Activated CD4-positive, alpha-beta T cell treated with anti-CD3 and anti-CD28 coated beads for 4 hours (primary cell): ENCODE data around the gene MTRF1.
"Not testable (repeated sequence)": the region's sequence is repeated elsewhere in the genome, so short reads cannot be mapped to it uniquely, and the experiment has no call there.

Experiments used
- DNase-seq, 2 donors: peaks; one replicate each; pipeline ENCODE4 v3.0.0-alpha.2; 2020

The MTRF1 gene

DNA sequence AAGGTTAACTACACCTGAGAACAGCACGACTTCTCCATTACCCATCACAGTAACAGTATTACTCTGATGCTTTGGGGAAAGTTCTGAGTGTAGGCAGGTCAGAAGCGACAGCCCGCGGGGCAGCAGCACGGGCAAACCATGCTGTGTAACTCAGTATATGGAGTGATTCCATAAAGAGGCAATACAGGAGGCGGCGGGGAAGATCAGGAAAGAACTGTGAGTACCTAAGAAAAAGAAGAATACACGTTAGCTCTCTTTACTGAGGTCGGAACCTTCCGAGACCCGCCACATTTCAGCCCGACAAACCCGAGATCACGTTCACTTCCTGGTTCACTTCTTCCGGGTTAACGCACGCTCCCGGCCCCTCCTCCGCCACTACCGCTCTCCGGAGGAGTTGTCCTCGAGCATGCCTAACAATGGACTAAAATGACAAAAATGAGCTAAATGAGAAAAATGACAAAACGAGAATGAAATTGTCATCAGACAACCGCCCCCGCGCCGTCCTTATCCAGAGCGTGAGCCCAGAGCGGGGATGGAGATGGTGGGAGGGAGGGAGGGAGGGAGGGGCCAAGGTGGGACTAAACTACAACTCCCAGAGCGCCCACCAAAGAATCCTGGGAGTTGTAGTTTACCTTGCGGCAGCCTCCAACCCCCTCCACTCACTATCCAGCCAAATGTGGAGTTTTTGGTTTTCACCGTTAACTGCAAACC is at the start of gene MTRF1:
MTRF1 (minus strand) TSS at position 316 of the 711 bp plus-strand sequence. CDS start 2,669 bp downstream, outside the sequence.
- peak; percentile 75 to 79 for DNase-seq

DNA sequence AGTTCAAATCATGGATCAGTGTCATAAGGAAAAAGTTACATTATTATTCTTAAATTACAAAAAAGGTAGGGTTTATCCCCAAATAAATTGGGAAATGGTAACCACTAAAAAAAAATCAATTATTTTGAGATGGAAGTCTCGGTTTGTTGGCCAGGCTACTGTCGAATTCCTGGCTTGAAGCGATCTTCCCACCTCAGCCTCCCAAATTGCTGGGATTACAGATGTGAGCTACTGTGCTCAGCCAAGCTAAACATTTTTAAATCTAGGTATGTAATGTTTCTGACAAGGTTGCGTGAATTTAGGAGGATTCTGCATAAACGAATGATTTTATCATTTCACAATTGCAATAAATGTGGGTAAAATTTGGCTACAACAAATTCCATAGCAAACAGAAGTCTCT is 49.7 kb upstream of the MTRF1 start:
- no peak for DNase-seq

DNA sequence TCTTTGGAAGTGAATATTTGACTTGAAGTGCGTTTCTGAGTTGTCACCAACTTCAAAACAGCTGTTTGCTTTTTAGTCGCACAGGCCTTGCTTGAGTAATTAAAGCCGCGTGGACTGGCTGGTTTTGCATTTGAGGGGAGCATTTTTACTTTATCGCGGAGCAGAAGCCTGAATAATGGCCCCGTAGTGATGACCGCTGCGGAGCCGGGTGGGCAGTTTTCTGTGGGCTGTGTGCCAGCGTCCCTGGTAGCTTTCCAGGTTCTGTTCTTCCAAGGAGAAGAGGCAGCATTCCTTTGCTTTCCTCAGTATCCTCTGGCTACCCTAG is 48.8 kb upstream of the MTRF1 start:
- DNase-seq: no peak

GRCh38 chr13:41311406-41312175 is 48.2 kb upstream of the MTRF1 start:
- DNase-seq: peak; percentile 31 to 55

- peak; percentile 96 for DNase-seq
Observed at GRCh38 chr13:41310963-41311405, 47.6 kb upstream of the MTRF1 start, which contains the start of gene NAA16. Gene NAA16, plus strand, starts transcription at chr13:41311267. Its CDS starts 262 bp downstream, at chr13:41311529.

DNA sequence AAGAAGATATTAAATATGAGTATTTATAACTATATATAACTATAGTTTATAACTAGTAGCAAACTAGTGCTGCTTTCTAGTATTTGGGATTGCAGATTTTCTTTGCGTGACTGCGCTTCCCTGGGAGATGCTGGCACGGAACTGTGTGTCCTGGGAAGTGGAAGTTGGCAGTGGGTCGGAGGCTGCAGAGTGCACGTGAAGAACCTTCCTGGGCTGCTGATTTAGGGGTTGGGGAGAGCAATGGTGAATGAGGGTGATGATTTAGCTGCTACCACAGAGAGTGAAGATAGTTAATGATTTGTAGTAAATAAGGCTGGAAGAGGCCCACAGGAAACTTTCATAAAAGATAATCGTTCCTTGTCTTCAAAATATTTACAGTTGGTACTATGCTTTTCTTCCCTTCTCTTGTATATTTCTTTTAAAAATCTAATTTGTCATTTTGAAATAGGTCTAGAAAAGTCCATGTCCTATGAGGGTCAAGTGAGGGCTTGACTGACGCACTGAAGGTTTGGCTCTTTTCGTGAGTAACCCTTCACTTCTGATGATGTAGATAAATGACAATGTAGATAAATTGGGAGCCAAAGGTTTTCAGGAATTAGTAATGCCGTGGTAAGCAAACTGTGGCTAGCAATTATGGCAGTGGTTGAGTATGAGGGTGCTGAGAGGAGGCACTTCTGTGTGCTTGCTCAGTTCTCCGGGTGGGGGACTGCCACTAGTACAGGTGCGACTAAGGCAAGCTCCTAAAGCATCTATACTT is 44.7 kb upstream of the MTRF1 start:
- no peak for DNase-seq

DNA sequence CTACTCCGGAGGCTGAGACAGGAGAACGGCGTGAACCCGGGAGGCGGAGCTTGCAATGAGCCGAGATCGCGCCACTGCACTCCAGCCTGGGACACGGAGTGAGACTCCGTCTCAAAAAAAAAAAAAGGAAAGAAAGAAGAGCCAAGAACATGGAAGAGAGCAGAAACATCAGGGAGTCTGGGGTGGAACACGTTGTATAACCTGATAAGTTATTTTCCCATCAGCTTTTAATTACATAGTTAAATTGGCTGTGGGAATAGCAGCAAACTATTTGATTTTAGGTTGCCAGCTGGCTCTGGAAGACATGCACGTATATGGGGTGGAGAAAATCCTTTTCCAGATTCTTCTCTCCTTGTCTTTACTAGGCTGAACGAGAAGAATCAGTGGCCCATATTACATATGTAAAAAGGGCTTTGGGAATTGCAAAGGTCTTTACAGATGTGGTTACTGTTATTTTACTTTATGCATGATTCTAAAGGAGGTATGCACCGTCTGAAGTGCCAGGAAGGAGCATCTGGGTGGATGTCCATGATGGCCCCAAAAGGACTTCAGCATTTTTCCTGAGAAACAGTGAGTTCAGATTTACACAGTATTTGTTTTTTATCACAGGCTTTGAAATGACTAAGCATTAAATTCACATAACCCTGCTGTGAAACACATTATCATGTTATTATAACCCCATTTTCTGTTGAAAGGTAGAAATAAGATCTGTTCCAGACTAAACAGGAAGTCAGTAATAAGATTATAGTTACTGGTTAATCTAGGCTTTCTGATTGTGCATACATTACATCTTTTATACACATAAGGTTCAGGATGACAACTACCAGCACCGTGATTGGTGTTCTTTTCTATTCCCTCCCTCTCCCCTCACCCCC is 43.1 kb upstream of the MTRF1 start:
- no peak for DNase-seq

GRCh38 chr13:41304551-41304950 is 41.2 kb upstream of the MTRF1 start:
- no peak for DNase-seq

DNA sequence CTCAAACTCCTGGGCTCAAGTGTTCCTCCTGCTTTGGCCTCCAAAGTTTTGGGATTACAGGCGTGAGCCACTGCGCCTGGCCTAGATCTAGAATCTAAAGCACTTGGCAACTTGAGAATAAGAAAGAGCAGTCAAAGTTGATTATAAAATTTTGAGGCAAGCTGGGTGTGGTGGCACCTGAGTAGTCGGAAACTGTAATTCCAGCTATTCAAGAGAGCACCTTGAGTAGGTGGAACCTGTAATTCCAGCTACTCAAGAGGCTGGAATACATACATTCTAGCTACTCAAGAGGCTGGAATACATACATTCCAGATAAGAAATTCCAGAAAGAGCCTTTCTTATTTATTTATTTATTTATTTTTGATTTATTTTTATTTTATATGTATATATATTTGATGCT is 39.4 kb upstream of the MTRF1 start:
- no peak for DNase-seq

GRCh38 chr13:41299316-41300094 is 36.1 kb upstream of the MTRF1 start:
- no peak for DNase-seq

DNA sequence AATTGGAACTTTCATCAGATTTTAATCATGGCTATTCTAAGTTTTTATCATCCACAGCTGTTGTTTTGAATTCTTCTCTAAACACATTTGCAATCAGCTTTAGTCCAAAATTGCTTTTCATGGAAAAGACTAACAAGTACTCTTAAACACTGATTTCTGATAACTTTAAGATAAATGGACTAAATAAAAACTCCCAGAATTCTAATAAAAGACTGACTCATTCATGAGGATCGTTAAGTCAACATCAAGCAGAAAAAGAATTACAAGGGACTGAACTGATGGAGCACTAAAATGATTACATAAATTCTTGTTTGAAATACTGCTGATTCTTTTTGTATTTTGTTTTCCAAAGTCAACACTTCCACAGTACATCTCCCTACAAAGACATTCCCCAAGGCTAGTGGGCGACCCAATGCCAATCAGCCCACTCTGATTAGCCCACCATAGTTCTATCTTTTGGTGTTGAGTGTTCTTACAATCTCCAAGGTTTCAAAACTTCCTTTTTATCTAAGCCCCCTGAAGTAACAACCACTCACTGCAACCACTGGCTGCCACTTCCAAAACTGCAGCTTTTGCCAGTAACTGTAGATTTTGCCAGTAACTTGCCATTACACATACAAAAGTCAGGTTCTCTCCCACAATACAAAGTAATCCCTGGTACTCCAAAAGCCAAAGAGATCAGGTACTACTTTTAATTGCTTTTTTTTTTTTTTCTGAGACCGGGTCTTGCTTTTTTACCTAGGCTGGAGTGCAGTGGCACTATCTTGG is 33.7 kb upstream of the MTRF1 start:
- no peak for DNase-seq

DNA sequence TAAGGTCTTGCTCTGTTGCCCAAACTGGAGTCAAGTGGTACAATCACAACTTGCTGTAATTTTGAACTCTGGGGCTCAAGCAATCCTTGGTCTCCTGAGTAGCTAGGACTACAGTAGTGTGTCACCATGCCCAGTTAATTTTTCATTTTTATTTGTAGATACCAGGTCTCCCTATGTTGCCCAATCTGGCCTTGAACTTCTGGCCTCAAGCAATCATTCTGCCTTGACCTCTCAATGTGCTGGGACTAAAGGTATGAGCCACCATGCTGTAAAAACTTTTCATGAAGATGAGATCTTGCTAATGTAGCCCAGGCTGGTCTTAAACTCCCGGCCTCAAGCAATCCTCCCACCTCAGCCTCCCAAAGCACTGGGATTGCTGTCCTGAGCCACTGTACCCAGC is 32.6 kb upstream of the MTRF1 start:
- DNase-seq: no peak

- DNase-seq: no peak
Observed at GRCh38 chr13:41294914-41295313, 31.5 kb upstream of the MTRF1 start.

GRCh38 chr13:41293272-41293671 is 29.9 kb upstream of the MTRF1 start:
- DNase-seq: no peak

DNA sequence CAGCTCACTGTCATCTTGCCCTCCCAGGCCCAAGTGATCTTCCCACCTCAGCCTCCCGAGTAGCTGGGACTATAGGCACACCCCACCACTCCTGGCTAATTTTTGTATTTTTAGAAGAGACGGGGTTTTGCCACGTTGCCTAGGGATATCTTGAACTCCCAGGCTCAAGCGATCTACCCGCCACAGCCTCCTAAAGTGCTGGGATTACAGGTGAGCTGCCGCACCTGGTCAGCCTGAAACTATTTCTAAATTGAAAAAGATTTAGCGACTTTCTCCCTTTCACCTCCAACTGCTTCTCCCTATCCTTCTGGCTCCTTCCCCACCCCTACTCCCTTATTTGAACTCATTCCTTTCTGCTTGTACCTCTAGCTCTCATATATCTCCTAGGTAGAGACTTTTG is 27.9 kb upstream of the MTRF1 start:
- no peak for DNase-seq

GRCh38 chr13:41289463-41289881 is 26.1 kb upstream of the MTRF1 start:
- DNase-seq: no peak

- DNase-seq: no peak
Observed at GRCh38 chr13:41286370-41286769, 23.0 kb upstream of the MTRF1 start.

GRCh38 chr13:41284512-41285288 is 21.3 kb upstream of the MTRF1 start:
- DNase-seq: no peak

DNA sequence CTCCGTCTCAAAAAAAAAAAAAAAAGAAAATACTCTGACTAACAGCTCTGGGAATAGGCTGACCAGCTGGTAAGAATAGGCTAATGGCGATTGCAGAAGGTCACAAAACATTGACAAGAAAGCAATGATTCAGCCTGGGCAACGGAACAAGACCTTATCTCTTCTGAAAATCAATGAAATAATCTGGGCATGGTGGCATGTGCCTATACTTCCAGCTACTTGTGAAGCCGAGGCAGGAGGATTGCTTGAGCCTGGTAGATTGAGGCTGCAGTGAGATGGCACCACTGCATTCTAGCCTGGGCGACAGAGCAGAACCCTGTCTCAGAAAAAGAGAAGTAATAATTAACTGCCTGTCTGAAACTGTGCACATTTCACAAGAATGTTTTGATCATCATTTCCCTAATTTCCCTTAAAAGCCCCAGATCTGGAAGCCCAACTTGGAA is 18.8 kb upstream of the MTRF1 start:
- no peak for DNase-seq

DNA sequence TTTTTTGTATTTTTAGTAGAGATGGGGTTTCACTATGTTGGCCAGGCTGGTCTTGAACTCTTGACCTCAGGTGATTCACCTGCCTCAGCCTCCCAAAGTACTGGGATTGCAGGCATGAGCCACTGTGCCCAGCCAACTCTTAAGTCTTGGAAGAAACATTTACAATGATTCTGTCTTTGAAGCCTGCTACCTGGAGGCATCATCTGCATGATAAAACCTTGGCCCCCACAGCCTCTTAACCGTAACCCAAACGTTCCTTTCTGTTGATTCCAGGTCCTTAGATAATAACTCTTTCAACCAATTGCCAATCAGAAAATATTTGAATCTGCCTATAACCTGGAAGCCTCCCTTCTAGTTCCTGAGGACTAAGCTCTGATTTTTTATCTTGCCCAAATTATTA is 15.8 kb upstream of the MTRF1 start:
- DNase-seq: not testable (repeated sequence)
